NCI-H446 (cell line): ENCODE measurements around the gene NPHP1.
"Not testable (repeated sequence)": the region's sequence is repeated elsewhere in the genome, so short reads cannot be mapped to it uniquely, and the experiment has no call there.

Experiments
- DNase-seq, 2 experiments: peaks; one replicate each; lab custom pipeline; 2025; lab: John Stamatoyannopoulos, UW

The NPHP1 gene

DNA sequence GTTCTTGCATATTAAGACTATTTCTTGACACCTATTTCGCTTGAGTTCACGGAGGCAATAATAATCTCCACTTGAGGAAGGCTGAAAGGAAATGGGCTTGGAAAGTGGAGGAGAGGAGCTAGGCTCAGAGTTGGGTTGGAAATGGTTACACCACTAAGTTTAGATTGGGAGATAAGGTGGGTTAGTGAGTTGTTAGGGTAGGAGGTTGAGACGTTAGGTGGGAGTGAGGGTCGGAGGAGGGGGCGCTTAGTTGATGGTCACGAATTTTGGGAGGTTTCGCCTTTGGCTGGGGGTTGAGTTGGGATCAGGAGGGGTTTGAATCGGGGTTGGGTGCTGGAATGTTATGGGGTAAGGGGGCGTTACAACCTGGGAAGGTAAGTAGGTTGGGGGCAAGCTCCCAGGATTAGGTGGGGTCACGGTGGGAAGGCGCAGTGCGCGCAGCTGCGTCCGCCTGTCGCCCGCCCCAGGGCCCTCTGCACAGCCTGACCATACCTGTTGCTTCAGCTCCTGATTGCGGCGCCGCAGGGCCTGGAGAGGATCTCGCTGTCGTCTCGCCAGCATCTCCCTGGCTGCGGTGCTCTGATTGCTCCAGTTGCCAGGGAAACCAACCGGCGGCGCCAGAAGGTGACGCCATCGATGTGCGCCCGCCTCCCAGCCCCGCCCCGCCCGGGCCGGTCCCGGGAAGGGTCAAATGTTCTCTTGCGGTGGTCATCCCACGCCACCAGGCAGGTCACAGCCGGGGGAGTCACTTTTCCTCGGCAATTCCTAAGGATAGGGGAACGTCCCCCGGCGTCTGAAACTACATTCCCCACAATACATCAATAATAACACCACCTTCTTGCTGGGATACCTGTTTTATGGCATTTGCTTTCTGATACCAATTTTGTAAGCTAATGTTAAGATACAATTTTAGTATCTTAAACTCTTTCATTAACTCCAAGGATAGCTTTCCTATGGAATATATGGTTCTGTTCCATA, at the start of gene NPHP1:
NPHP1 (minus strand) TSS at position 606 of the 978 bp plus-strand sequence; CDS start at position 561, 45 bp downstream.
- peak; percentile 63 to 85 for DNase-seq

DNA sequence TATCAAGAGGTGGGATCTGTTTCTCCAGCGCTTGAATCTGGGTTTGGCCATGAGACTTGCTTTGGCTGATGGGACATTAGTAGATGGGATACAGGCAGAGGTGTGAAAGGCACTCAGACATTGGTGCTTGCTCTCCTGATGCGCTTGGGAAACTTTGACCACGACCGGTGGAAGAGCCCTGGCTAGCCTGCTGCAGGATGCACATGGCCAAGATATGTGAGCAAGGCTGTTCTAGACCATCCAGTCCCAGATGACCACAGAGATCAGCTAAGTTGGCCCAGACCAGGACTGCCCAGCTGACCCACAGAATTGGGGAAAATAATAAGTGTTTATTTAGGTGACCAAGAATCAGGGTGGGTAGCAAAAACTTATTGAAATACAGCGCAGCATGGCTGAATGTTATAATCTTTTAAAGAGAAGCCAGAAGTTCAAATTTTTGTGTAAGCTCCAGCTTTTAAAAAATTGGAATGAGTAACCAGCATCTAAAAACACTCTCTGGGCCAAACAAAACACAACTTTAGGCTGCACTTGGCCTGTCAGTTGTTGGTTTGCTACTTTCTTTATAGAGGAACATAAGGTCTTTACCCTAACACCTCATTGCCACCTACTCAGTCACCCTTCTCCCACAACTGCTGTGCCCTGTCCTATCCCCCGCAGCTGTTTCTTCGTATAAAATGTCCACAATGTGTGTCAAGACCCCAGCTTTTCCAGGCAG, 43.4 kb upstream of the NPHP1 start:
- DNase-seq = not testable (repeated sequence)

GRCh38 chr2:110245488-110246435, 40.9 kb upstream of the NPHP1 start:
- DNase-seq = not testable (repeated sequence)

GRCh38 chr2:110243283-110243682, 38.5 kb upstream of the NPHP1 start:
- DNase-seq = not testable (repeated sequence)

DNA sequence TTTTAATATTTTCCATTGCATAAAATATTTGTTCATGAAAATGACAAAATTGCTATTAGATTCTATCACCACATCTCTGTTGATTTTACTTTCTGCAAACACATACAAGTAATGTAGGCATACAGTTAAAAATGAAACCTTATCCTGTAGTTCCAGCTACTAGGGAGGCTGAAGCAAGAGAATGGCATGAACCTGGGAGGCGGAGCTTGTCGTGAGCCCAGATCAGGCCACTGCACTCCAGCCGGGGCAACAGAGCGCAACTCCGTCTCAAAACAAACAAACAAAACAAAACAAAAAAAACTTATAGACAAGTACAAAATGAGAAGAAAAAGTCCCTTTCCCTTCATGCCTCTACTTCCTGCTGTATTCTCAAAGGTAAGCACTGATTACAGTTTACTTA, 29.7 kb upstream of the NPHP1 start:
- DNase-seq = not testable (repeated sequence)

GRCh38 chr2:110229886-110230285, 25.1 kb upstream of the NPHP1 start:
- DNase-seq = not testable (repeated sequence)

DNA sequence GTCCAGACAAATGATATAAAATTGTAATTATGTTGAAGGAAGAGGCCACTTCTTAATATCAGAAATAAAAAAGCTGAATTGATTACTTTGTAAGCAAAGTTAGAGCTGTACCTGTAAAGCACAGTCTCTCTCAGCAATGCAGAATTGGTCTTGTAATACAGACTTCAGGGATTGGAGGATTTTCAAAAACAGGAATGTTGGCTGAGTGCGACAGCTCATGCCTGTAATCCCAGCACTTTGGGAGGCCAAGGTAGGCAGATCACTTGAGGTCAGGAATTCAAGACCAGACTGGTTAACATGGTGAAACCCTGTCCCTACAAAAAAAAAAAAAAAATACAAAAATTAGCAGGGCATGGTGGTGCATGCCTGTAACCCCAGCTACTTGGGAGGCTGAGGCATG, 17.8 kb upstream of the NPHP1 start:
- not testable (repeated sequence) for DNase-seq

DNA sequence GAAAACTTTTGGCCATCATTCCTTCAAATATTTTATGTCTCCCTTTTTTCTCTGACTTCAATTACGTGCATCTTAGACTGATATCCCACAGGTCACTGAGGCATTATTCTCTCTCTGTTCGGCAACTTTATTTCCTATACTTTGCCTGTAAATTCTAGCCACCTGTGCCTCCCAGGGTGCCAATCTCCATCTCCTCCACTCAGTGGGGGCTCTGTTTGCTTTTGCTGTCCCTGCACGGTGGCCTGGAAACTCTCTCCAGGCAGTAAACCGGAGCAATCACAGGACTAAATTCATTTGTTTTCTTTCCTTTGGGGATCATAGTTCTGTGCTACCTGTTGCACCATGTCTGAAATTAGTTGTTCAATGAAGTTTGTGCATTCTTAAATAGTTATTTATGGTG, 17.1 kb upstream of the NPHP1 start:
- no peak for DNase-seq

- DNase-seq = no peak
Observed at GRCh38 chr2:110220190-110220564, 15.4 kb upstream of the NPHP1 start.

GRCh38 chr2:110219496-110220189, 14.8 kb upstream of the NPHP1 start:
- DNase-seq = no peak

DNA sequence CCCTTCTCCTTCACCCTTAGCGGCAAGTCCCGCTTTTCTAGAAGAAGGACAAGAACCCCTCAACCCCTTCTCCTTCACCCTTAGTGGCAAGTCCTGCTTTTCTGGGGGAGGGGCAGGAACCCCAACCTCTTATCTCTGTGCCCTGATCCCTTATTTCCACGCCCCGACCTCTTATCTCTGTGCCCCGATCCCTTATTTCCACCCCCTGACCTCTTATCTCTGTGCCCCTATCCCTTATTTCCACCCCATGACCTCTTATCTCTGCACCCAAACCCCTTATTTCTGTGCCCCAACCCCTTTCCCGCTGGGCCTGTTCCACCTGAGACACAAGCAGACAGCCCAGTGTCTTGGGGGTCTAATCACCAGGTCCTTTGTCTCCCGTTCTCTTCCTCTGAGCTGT, 14.1 kb upstream of the NPHP1 start:
- not testable (repeated sequence) for DNase-seq

DNA sequence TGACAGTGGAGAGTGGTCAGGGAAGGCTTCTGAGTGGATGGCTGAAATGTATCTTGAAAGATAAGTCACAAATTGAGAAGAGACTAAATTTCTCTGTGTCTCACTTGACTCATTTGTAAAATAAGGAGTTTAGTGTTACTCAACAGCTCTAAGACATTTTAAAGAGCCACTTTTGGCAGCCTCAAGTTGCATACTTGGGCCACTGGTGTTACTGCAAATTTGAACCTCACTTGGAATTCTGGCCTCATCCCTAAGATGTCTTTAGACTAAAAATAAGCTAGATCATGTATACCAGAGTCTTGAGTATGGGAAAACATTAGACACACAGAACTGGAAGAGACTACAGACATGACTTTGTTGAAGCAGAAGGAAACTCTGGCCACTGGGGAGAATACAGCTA, 12.0 kb upstream of the NPHP1 start:
- no peak for DNase-seq

GRCh38 chr2:110216199-110216598, 11.4 kb upstream of the NPHP1 start:
- no peak for DNase-seq

GRCh38 chr2:110215566-110216158, 10.8 kb upstream of the NPHP1 start:
- no peak for DNase-seq

DNA sequence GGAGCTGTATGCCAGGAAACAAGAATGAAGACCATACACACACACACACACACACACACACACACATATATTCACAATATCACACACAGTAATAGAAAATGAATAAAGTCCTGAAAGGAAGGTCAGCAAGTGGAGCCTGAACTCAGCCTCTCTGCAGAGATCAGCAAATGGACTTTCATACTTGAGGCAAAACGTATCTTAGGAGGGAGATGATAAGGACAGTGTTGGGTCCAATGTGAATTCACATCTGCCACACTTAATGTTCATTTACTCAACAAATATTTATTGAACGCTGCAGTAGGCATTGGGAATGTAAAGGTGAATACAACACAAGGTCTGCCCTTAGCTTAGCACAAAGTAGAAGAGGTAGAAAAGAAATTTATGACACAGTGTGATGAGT, 10.3 kb upstream of the NPHP1 start:
- DNase-seq = no peak

DNA sequence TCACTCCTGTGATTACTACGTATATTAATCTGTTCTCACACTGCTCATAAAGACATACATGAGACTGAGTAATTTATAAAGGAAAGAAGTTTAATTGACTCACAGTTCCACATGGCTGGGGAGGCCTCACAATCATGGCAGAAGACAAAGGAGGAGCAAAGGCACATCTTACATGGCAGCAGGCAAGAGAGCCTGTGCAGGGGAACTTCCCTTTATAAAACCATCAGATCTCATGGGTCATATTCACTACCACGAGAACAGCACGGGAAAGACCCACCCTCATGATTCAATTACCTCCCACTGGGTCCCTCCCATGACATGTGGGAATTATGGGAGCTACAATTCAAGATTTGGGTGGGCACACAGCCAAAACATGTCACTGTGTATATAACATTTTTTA, 8.7 kb upstream of the NPHP1 start:
- not testable (repeated sequence) for DNase-seq

- peak; percentile 26 to 64 for DNase-seq
Observed at GRCh38 chr2:110211938-110212858, 7.4 kb upstream of the NPHP1 start, which contains the start of gene MTLN. MTLN (minus strand) TSS chr2:110212547; CDS start chr2:110212525, 22 bp downstream.

DNA sequence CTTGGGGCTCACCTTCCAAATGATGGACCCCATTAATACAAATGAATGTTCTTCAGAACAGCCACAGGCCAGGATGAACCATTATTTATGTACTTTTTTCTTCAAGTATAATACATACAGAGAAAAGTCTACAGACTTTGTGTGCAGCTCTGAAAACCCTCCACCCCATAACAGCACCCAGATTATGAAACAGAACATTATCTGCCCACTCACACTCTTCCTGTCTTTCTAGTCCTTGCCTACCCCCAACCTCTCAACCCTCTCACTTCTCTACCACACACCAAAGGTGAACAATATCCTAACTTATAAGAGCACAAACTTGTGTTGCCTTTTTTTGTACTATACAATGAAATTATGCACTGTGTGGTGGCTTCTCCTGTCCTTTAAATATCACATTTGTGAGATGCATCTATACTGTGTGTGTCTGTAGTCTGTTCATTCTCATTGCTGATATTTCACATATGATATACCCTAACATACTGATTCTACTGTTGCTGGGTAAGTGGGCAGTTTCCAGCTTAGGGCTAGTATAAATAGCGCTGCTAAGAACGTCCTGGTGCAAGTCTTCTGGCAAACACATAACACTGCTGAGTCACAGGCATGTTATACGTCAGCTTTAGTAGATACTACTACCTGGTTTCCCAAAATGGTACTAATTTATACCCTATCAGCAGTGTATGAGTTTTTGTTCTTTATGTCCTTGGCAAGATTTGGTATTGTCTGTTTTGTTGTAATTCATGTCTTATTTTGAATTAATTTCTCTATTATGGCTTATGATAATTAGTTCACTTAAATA, 1.0 kb upstream of the NPHP1 start:
- no peak for DNase-seq

DNA sequence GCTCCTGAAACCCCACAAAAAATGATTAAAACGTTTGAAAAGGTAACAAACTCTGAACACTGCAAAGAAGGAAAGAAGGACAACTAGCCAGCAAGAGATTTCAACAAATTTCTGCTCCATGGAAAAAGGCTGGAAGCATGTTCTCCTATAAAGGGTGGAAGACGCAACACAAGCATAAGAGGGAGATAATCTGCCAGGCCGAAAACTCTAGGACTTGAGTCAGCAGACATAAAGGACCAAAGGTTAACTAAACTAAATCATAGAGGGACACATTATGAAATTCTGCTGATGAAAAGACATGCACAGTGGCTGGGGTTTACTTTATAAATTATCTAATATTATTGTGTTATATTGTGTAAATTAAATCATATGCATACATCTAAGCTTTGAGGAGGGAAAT, 6.8 kb downstream of the NPHP1 start:
- no peak for DNase-seq
